NB4 (cell line): ENCODE results near the gene CNTNAP2.
"Not testable (repeated sequence)": the region's sequence is repeated elsewhere in the genome, so short reads cannot be mapped to it uniquely, and the experiment has no call there.

Experiments
- CTCF ChIP-seq: IDR thresholded peaks from one replicate; pipeline ENCODE4 v1.5.1; 2012; ENCODE audit warnings: low read depth, low read length
- MYC ChIP-seq: IDR thresholded peaks from 2 replicates; pipeline ENCODE4 v1.6.1; 2011; ENCODE audit warnings: low read depth, low read length
- POLR2A ChIP-seq: IDR thresholded peaks from 2 replicates; pipeline ENCODE4 v1.6.1; 2011; ENCODE audit warnings: mild to moderate bottlenecking; ENCODE audit not compliant: insufficient read length; ENCODE audit errors: extremely low read depth

DNA sequence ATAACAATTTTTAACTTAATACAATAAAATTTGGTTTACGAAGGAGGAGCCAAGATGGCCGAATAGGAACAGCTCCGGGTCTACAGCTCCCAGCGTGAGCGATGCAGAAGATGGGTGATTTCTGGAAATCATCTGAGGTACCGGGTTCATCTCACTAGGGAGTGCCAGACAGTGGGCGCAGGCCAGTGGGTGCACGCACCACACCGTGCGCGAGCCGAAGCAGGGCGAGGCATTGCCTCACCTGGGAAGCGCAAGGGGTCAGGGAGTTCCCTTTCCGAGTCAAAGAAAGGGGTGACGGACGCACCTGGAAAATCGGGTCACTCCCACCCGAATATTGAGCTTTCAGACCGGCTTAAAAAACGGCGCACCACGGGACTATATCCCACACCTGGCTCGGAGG lies 789.1 kb downstream of the CNTNAP2 start:
- not testable (repeated sequence) for TF ChIP-seq CTCF, POLR2A, MYC
